Measurements from ENCODE around the gene SURF1. TPM values are rescaled to one million over a fixed set of nuclear protein-coding genes. Genes with fewer than 3 reads are reported as not detected.
"Not testable (repeated sequence)": the region's sequence is repeated elsewhere in the genome, so short reads cannot be mapped to it uniquely, and the experiment has no call there.

The SURF1 gene
- total and polyA plus RNA-seq, 2 experiments from 2014 or later: 32.9 to 88.3 TPM

DNA sequence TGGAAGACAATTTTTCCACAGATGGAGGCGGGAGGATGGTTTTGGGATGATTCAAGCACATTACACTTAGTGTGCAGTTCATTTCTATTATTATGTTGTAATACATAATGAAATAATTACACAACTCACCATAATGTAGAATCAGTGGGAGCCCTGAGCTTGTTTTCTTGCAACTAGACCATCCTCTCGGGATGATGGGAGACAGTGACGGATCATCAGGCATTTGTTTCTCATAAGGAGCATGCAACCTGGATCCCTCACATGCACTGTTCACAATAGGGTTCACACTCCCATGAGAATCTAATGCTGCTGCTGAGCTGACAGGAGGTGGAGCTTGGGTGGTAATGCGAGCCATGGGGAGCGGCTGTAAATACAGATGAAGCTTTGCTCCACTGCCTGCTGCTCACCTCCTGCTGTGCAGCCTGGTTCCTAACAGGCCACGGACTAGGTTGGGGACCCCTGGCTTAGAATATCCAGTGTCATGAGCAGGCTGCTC, 21.5 kb upstream of the SURF1 start:
- H3K27ac ChIP-seq: no peak overlapping the region
- no peaks in the 10 kb centered on the region for H3K27me3 ChIP-seq
- no peaks in the 10 kb centered on the region for H3K9me3 ChIP-seq (ENCODE audit: low read depth)
- TF ChIP-seq, protein P1, sequence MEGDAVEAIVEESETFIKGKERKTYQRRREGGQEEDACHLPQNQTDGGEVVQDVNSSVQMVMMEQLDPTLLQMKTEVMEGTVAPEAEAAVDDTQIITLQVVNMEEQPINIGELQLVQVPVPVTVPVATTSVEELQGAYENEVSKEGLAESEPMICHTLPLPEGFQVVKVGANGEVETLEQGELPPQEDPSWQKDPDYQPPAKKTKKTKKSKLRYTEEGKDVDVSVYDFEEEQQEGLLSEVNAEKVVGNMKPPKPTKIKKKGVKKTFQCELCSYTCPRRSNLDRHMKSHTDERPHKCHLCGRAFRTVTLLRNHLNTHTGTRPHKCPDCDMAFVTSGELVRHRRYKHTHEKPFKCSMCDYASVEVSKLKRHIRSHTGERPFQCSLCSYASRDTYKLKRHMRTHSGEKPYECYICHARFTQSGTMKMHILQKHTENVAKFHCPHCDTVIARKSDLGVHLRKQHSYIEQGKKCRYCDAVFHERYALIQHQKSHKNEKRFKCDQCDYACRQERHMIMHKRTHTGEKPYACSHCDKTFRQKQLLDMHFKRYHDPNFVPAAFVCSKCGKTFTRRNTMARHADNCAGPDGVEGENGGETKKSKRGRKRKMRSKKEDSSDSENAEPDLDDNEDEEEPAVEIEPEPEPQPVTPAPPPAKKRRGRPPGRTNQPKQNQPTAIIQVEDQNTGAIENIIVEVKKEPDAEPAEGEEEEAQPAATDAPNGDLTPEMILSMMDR (IDR thresholded peaks at IDR 0.05; ENCODE audit: low read depth, low read length): no peak
- H3K36me3 ChIP-seq: peaks cover 4% of the 10 kb centered on the region
- DNase-seq (ENCODE audit: low read depth in 1 of 2, low spot score in 1 of 2): peak in 1 of 2 donors; percentile 36
- H3K4me1 ChIP-seq (ENCODE audit: low read depth): no peaks in the 10 kb centered on the region
- H3K4me3 ChIP-seq: no peak overlapping the region

DNA sequence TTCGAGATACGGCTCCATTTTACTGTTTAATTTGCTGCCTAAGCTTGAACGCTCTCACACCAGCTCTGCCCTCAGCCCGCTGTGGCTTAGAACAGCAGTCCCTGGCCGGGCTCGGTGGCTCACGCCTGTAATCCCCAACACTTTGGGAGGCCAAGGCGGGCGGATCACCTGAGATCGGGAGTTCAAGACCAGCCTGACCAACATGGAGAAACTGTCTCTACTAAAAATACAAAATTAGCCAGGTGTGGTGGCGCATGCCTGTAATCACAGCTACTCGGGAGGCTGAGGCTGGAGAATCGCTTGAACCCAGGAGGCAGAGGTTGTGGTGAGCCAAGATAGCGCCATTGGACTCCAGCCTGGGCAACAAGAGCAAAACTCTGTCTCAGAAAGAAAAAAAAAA, 21.0 kb upstream of the SURF1 start:
- not testable (repeated sequence) for H3K27ac ChIP-seq; H3K9me3 ChIP-seq (ENCODE audit: low read depth); H3K4me1 ChIP-seq (ENCODE audit: low read depth); H3K4me3 ChIP-seq; H3K27me3 ChIP-seq; DNase-seq (ENCODE audit: low read depth in 1 of 2, low spot score in 1 of 2); H3K36me3 ChIP-seq

- peak; percentile 99 for DNase-seq (ENCODE audit: low read depth in 1 of 2, low spot score in 1 of 2)
- peak within 1 kb of the TSS; percentile 98 for H3K4me3 ChIP-seq
- peaks cover 9% of the 10 kb centered on the region for H3K36me3 ChIP-seq
- no peaks in the 10 kb centered on the region for H3K4me1 ChIP-seq (ENCODE audit: low read depth)
- peak within 1 kb of the TSS; percentile 99 for H3K27ac ChIP-seq
- no peaks in the 10 kb centered on the region for H3K9me3 ChIP-seq (ENCODE audit: low read depth)
- TF ChIP-seq, protein P1 (IDR thresholded peaks at IDR 0.05; ENCODE audit: low read depth, low read length): no peak
- no peaks in the 10 kb centered on the region for H3K27me3 ChIP-seq
These were observed 19.7 kb upstream of the SURF1 start, which contains the start of the genes STKLD1 and SURF4 for GRCh38 chr9:133375724-133376654. Gene STKLD1 (plus strand): TSS chr9:133376366. CDS start chr9:133376474, 108 bp downstream. Gene SURF4 (minus strand): TSS chr9:133376060. CDS start chr9:133375969, 91 bp downstream.

DNA sequence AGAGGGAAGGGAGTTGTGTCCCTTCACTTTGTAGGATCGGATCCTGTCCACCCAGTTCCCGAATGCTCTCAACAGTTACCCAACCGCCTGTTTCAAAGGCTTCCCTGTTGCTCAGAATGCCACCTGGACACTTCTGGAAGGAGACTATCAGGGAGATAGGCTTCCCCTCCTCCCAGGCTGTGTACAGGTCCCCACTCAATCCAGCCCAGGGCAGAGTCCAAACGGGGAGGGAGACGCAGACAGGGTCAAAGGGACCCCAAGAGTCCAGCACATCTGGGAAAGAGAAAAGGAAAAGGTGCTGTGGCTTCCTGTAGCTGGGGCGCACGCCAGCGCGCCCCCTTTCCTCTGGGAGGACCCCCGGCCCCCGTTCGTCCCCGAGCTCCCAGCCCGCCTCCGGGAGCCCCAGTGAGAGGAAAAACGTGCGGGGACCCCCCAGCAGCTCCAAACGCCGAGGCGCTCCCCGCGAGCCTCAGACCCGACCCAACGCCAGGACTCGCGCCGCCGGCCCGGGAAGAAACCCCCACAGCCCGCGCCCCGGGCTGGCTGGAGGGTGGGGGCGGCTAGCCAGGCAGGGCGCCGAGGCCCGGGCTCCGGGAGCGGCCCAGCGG, 18.9 kb upstream of the SURF1 start:
- Histone ChIP-seq H3K4me3 (peak overlapping the region; percentile 98), H3K36me3 (peaks cover 14% of the 10 kb centered on the region), H3K9me3 (ENCODE audit: low read depth) (no peaks in the 10 kb centered on the region), H3K27me3 (no peaks in the 10 kb centered on the region), H3K27ac (peak overlapping the region; percentile 99), H3K4me1 (ENCODE audit: low read depth) (no peaks in the 10 kb centered on the region)
- TF ChIP-seq, protein P1 (IDR thresholded peaks at IDR 0.05; ENCODE audit: low read depth, low read length): no peak
- DNase-seq (ENCODE audit: low read depth in 1 of 2, low spot score in 1 of 2): peak; percentile 41 to 43

GRCh38 chr9:133374612-133375115, 18.4 kb upstream of the SURF1 start:
- peak overlapping the region; percentile 98 for H3K4me3 ChIP-seq
- no peaks in the 10 kb centered on the region for H3K27me3 ChIP-seq
- no peaks in the 10 kb centered on the region for H3K4me1 ChIP-seq (ENCODE audit: low read depth)
- DNase-seq (ENCODE audit: low read depth in 1 of 2, low spot score in 1 of 2): peak in 1 of 2 donors; percentile 53
- no peaks in the 10 kb centered on the region for H3K9me3 ChIP-seq (ENCODE audit: low read depth)
- H3K27ac ChIP-seq: peak overlapping the region; percentile 99
- TF ChIP-seq, protein P1 (IDR thresholded peaks at IDR 0.05; ENCODE audit: low read depth, low read length): no peak
- H3K36me3 ChIP-seq: peaks cover 14% of the 10 kb centered on the region

All from cardiac muscle cell (in vitro differentiated cells and primary cell).